NCI-H2196 (cell line): Measurements from ENCODE around the gene MGAT5.

Source experiments
- DNase-seq: peaks from one replicate; lab custom pipeline; 2025; ENCODE audit not compliant: unreplicated experiment; lab: John Stamatoyannopoulos, UW

MGAT5 gene

GRCh38 chr2:134491022-134491421, 237.2 kb downstream of the MGAT5 start:
- no peak for DNase-seq

GRCh38 chr2:134491771-134492441, 238.0 kb downstream of the MGAT5 start:
- peak; percentile 91 for DNase-seq

- no peak for DNase-seq
Measured at GRCh38 chr2:134493797-134494196, 239.9 kb downstream of the MGAT5 start.

- DNase-seq: no peak
Measured at GRCh38 chr2:134498654-134499053, 244.8 kb downstream of the MGAT5 start.

- no peak for DNase-seq
Measured at GRCh38 chr2:134499307-134499926, 245.5 kb downstream of the MGAT5 start.

- no peak for DNase-seq
Measured at GRCh38 chr2:134500211-134500935, 246.5 kb downstream of the MGAT5 start.

GRCh38 chr2:134501476-134502091, 247.7 kb downstream of the MGAT5 start:
- no peak for DNase-seq

- DNase-seq: no peak
Measured at GRCh38 chr2:134502104-134502503, 248.2 kb downstream of the MGAT5 start.
